HCT116 (cell line): ENCODE measurements around the gene SLC16A13. TPM values are rescaled to one million over a fixed set of nuclear protein-coding genes. Genes with fewer than 3 reads are reported as not detected.

Experiments used
- ATAC-seq: fragments of 200-7000 bp; cut with Tn5 transposase; 2 replicates; pipeline ENCODE4 v1.9.1; 2020; ENCODE audit warnings: mild to moderate bottlenecking, moderate library complexity
- BruUV-seq: library from RNA; stranded (reverse); fragments of 400-500 nt; replicated peaks from 2 replicates; lab custom pipeline; 2021; lab: Mats Ljungman, UMichigan
- CTCF ChIA-PET: fragments of 300-600 bp; sonication (Branson Sonifier 250); formaldehyde crosslinking; loops from one replicate; lab custom pipeline; 2021; ENCODE audit warnings: antibody characterized with exemption; lab: Charles Lee
- POLR2A ChIA-PET: fragments of 300-600, 350-600 bp; sonication (Branson Sonifier 250); formaldehyde crosslinking; loops from one replicate; lab custom pipeline; 2021; ENCODE audit warnings: antibody characterized with exemption; lab: Charles Lee
- RAD21 ChIA-PET, 2 experiments: fragments of 300-600 bp; sonication (Branson Sonifier 250); formaldehyde crosslinking; loops; one replicate each; lab custom pipeline; 2023; ENCODE audit warnings: low total read pairs in 2 of 2; ENCODE audit not compliant: uncharacterized antibody in 2 of 2, unreplicated experiment in 2 of 2, low non-redundant PET in 1 of 2; lab: Charles Lee
- DNase-seq: peaks from one replicate; pipeline ENCODE4 v3.0.0-alpha.2; 2010; ENCODE audit warnings: low read depth, low spot score
- H2AFZ ChIP-seq: fragments of 200-600 bp; shearing (Covaris generic), sonication (generic); 2 replicates; pipeline ENCODE4 v1.6.1; 2017; ENCODE audit warnings: low read depth, mixed run types, mixed read lengths, antibody characterized with exemption, low read length; ENCODE audit not compliant: poor library complexity, severe bottlenecking
- H3K27ac ChIP-seq: 2 replicates; pipeline ENCODE4 v1.5.1; 2012; ENCODE audit warnings: low read depth, low read length
- H3K27me3 ChIP-seq: fragments of 200-600 bp; sonication (generic); 2 replicates; pipeline ENCODE4 v1.6.1; 2016; ENCODE audit warnings: mixed run types, low read length, mixed read lengths; ENCODE audit not compliant: insufficient read depth
- H3K36me3 ChIP-seq, 2 experiments: fragments of 200-500 bp in 1 of 2; fragments of 200-600 bp in 1 of 2; sonication (Bioruptor generic) in 1 of 2; sonication (generic) in 1 of 2; 2 replicates each; pipeline versions ENCODE4 v1.5.1 to v1.6.1; 2014 to 2016; ENCODE audit warnings: low read length in 2 of 2, inconsistent platforms in 1 of 2, mixed read lengths in 1 of 2, mixed run types in 1 of 2; ENCODE audit not compliant: insufficient read depth in 2 of 2, control insufficient read depth in 1 of 2
- H3K4me1 ChIP-seq, 2 experiments: fragments of 200-600 bp in 1 of 2; sonication (generic) in 1 of 2; 2 replicates each; pipeline versions ENCODE4 v1.5.1 to v1.6.1; 2012 to 2017; ENCODE audit warnings: low read length in 2 of 2, inconsistent platforms in 1 of 2, mild to moderate bottlenecking in 1 of 2, mixed read lengths in 1 of 2, mixed run types in 1 of 2, moderate library complexity in 1 of 2; ENCODE audit not compliant: insufficient read depth in 2 of 2, control insufficient read depth in 1 of 2
- H3K4me2 ChIP-seq: fragments of 200-600 bp; sonication (generic); 2 replicates; pipeline ENCODE4 v1.6.1; 2017; ENCODE audit warnings: mixed run types, low read length, mixed read lengths
- H3K4me3 ChIP-seq, 2 experiments: fragments of 200-600 bp in 1 of 2; sonication (generic) in 1 of 2; replicated peaks in 1 of 2; 2 replicates each; pipeline ENCODE4 v1.5.1; 2011 to 2016; ENCODE audit warnings: low read length in 2 of 2, control low read depth in 1 of 2, low read depth in 1 of 2, mild to moderate bottlenecking in 1 of 2, mixed read lengths in 1 of 2, mixed run types in 1 of 2
- H3K79me2 ChIP-seq: fragments of 200-600 bp; sonication (generic); 2 replicates; pipeline ENCODE4 v1.6.1; 2017; ENCODE audit warnings: mild to moderate bottlenecking, mixed run types, low read length, moderate library complexity, mixed read lengths; ENCODE audit not compliant: insufficient read depth
- H3K9ac ChIP-seq: fragments of 200-600 bp; sonication (generic); 2 replicates; pipeline ENCODE4 v1.6.1; 2016; ENCODE audit warnings: low read length, mixed read lengths
- H3K9me2 ChIP-seq: fragments of 200-600 bp; sonication (generic), shearing (Covaris generic); 2 replicates; pipeline ENCODE4 v1.6.1; 2017; ENCODE audit warnings: mixed run types, mild to moderate bottlenecking, moderate library complexity; ENCODE audit not compliant: insufficient read depth
- H3K9me3 ChIP-seq, 2 experiments: fragments of 200-500 bp in 1 of 2; fragments of 200-600 bp in 1 of 2; sonication (Bioruptor generic) in 1 of 2; sonication (generic) in 1 of 2; 2 replicates each; pipeline ENCODE4 v1.6.1; 2014 to 2017; ENCODE audit warnings: low read length in 2 of 2, mixed read lengths in 2 of 2, inconsistent platforms in 1 of 2, low read depth in 1 of 2, mild to moderate bottlenecking in 1 of 2, mixed run types in 1 of 2, moderate library complexity in 1 of 2; ENCODE audit not compliant: control insufficient read depth in 1 of 2, insufficient read depth in 1 of 2
- H4K20me1 ChIP-seq: fragments of 200-600 bp; sonication (generic), shearing (Covaris generic); 2 replicates; pipeline ENCODE4 v1.6.1; 2017; ENCODE audit warnings: mixed run types, mild to moderate bottlenecking, moderate library complexity; ENCODE audit not compliant: insufficient read depth
- ATF3 ChIP-seq: IDR thresholded peaks from 2 replicates; pipeline ENCODE4 v1.6.1; 2012
- CBX3 ChIP-seq: IDR thresholded peaks from 2 replicates; pipeline ENCODE4 v1.6.1; 2012; ENCODE audit warnings: low read depth
- CEBPB ChIP-seq: IDR thresholded peaks from 2 replicates; pipeline ENCODE4 v1.6.1; 2012; ENCODE audit warnings: low read depth
- EGR1 ChIP-seq: IDR thresholded peaks from 2 replicates; pipeline ENCODE4 v1.6.1; 2012; ENCODE audit warnings: low read depth
- ELF1 ChIP-seq: IDR thresholded peaks from 2 replicates; pipeline ENCODE4 v1.6.1; 2012; ENCODE audit warnings: low read depth, borderline replicate concordance
- EZH2 ChIP-seq: fragments of 200-600 bp; sonication (generic); IDR thresholded peaks from 2 replicates; pipeline ENCODE4 v1.6.1; 2017; ENCODE audit warnings: antibody characterized with exemption, mixed run types
- EZH2phosphoT487 ChIP-seq: fragments of 200-600 bp; IDR thresholded peaks from 2 replicates; pipeline ENCODE4 v1.6.1; 2018; ENCODE audit warnings: antibody characterized with exemption, borderline replicate concordance
- FOSL1 ChIP-seq: IDR thresholded peaks from 2 replicates; pipeline ENCODE4 v1.6.1; 2012; ENCODE audit warnings: low read depth
- JUND ChIP-seq: IDR thresholded peaks from 2 replicates; pipeline ENCODE4 v1.6.1; 2012
- MAX ChIP-seq: IDR thresholded peaks from 2 replicates; pipeline ENCODE4 v1.6.1; 2012
- RAD21 ChIP-seq: IDR thresholded peaks from 2 replicates; pipeline ENCODE4 v1.6.1; 2012; ENCODE audit warnings: low read depth, mild to moderate bottlenecking
- SP1 ChIP-seq: IDR thresholded peaks from 2 replicates; pipeline ENCODE4 v1.6.1; 2012; ENCODE audit warnings: low read depth
- SRF ChIP-seq: IDR thresholded peaks from 2 replicates; pipeline ENCODE4 v1.6.1; 2012; ENCODE audit warnings: low read depth
- TCF7L2 ChIP-seq: IDR thresholded peaks from 2 replicates; pipeline ENCODE4 v1.7.0; 2011; ENCODE audit warnings: borderline replicate concordance, inconsistent platforms; ENCODE audit not compliant: insufficient read depth, insufficient read length; ENCODE audit errors: extremely low read depth
- ZNF274 ChIP-seq: fragments of 200-500 bp; sonication (Bioruptor generic); IDR thresholded peaks from 2 replicates; pipeline ENCODE4 v1.6.1; 2014; ENCODE audit warnings: mild to moderate bottlenecking, low read depth, low read length, inconsistent platforms
- intact Hi-C: fragments of 100-400 bp; cut with micrococcal nuclease; formaldehyde crosslinking; loops from 2 replicates; pipeline ENCODE4 v1.10.0; 2022
- total RNA-seq: library from RNA; stranded (reverse); gene quantifications from one replicate; pipeline ENCODE4 v1.2.1, GENCODE V29; 2021; ENCODE audit not compliant: unreplicated experiment
- TF ChIP-seq, protein P1 (sequence below): IDR thresholded peaks from 2 replicates; pipeline ENCODE4 v1.6.1; 2011; ENCODE audit warnings: mild to moderate bottlenecking, low read length, moderate library complexity; ENCODE audit not compliant: insufficient replicate concordance; ENCODE audit errors: extremely low read depth

Gene SLC16A13
- total RNA-seq, 1 experiment from 2014 or later: 6.8 TPM

GRCh38 chr17:7056386-7056785, 20.6 kb downstream of the SLC16A13 start:
- no peaks in the 10 kb centered on the region for H3K36me3 ChIP-seq
- H3K4me2 ChIP-seq: no peak overlapping the region
- H3K9me3 ChIP-seq: no peaks in the 10 kb centered on the region
- no peak overlapping the region for H3K4me3 ChIP-seq
- ChIA-PET CTCF (no interaction called here), RAD21 (no interaction called here), POLR2A (no interaction called here)
- ATAC-seq (no peak), DNase-seq (no peak)
- H3K79me2 ChIP-seq: no peaks in the 10 kb centered on the region
- intact Hi-C loops: no loop called here
- H3K4me1 ChIP-seq: peaks cover 16 to 44% of the 10 kb centered on the region in 2 experiments
- H3K9me2 ChIP-seq: no peaks in the 10 kb centered on the region
- TF ChIP-seq FOSL1: no peak
- no peak for TF ChIP-seq ZNF274
- TF ChIP-seq SRF: no peak
- no peak for TF ChIP-seq SP1
- TF ChIP-seq EZH2: no peak
- TF ChIP-seq TCF7L2: no peak
- no peak for TF ChIP-seq ATF3
- TF ChIP-seq JUND: no peak
- no peak for TF ChIP-seq EZH2phosphoT487
- no peak for TF ChIP-seq CBX3
- TF ChIP-seq ELF1: no peak
- no peak overlapping the region for H2AFZ ChIP-seq
- H3K27me3 ChIP-seq: no peaks in the 10 kb centered on the region
- H3K9ac ChIP-seq: no peak overlapping the region
- BruUV-seq: no TSS peak
- no peaks in the 10 kb centered on the region for H4K20me1 ChIP-seq
- H3K27ac ChIP-seq: no peak overlapping the region

DNA sequence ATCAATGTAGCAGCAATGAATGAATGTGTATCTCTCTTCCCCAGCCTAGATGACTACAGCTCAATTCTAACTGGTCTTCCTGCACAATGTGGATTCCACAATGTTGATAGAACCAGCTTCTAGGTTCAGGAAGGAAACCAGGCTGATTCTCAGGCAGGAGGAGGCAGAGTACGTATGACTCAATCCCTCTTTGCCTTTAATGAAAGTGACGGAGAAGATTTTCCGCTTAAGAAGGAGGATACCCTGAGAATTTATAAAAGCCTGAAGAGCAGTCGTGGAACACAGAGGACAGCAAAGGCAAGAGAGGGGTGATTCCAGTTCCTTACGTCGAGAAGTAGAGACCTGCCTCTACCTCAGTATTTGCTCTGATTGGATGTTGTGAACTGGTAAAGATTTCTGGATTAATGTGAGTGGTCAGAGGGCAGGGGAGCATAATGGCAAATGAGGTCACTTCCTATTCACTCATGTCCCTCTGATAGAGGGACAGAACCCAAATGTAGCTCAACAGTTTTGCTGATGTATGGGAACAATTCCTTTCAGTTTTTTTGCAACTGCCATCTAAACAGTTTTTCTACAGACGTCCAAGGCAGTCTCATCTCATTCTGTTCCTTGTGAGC, 23.1 kb downstream of the SLC16A13 start:
- Histone ChIP-seq H3K36me3 (no peaks in the 10 kb centered on the region), H3K79me2 (no peaks in the 10 kb centered on the region), H3K4me2 (peak overlapping the region; percentile 17), H3K9ac (no peak overlapping the region), H2AFZ (peak overlapping the region; percentile 17), H3K4me1 (peaks cover 16 to 43% of the 10 kb centered on the region in 2 experiments), H3K9me2 (no peaks in the 10 kb centered on the region), H3K27ac (no peak overlapping the region), H3K9me3 (no peaks in the 10 kb centered on the region), H3K27me3 (peaks cover under 1% of the 10 kb centered on the region; the same call in 1 of the 2 replicates), H3K4me3 (no peak overlapping the region), H4K20me1 (no peaks in the 10 kb centered on the region)
- no TSS peak for BruUV-seq
- DNase-seq (no peak), ATAC-seq (no peak)
- ChIA-PET POLR2A (no interaction called here), CTCF (interaction anchor here (1.1 to 1.3 kb wide), 2 partner anchors 13 to 74 kb away, joined by 4 to 5 read pairs; no protein-coding TSS in a partner anchor), RAD21 (no interaction called here)
- intact Hi-C loops: no loop called here
- TF ChIP-seq, protein P1, sequence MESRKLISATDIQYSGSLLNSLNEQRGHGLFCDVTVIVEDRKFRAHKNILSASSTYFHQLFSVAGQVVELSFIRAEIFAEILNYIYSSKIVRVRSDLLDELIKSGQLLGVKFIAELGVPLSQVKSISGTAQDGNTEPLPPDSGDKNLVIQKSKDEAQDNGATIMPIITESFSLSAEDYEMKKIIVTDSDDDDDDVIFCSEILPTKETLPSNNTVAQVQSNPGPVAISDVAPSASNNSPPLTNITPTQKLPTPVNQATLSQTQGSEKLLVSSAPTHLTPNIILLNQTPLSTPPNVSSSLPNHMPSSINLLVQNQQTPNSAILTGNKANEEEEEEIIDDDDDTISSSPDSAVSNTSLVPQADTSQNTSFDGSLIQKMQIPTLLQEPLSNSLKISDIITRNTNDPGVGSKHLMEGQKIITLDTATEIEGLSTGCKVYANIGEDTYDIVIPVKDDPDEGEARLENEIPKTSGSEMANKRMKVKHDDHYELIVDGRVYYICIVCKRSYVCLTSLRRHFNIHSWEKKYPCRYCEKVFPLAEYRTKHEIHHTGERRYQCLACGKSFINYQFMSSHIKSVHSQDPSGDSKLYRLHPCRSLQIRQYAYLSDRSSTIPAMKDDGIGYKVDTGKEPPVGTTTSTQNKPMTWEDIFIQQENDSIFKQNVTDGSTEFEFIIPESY: no peak
- TF ChIP-seq CBX3 (no peak), TCF7L2 (no peak), CEBPB (no peak), EGR1 (no peak), RAD21 (no peak), JUND (no peak), MAX (no peak), FOSL1 (no peak), ATF3 (no peak)
